GM23338 (cell line): Measurements from ENCODE around the gene SERINC5.

ENCODE experiments used
- CREB1 ChIP-seq: fragments of 250-450 bp; sonication (Bioruptor Pico); IDR thresholded peaks from 2 replicates; pipeline ENCODE4 v1.5.0; 2020; ENCODE audit warnings: low read depth, mild to moderate bottlenecking, moderate library complexity
- CTCF ChIP-seq, 2 experiments: fragments of 200-600 bp in 1 of 2; sonication (generic) in 1 of 2; conservative IDR thresholded peaks; 2 replicates each; pipeline versions ENCODE4 v1.5.1 to v1.6.1; 2016 to 2017; ENCODE audit warnings: antibody characterized with exemption in 2 of 2, low read depth in 2 of 2, mild to moderate bottlenecking in 2 of 2, moderate library complexity in 1 of 2
- ETS1 ChIP-seq: IDR thresholded peaks from 2 replicates; pipeline ENCODE4 v1.6.1; 2016; ENCODE audit warnings: antibody characterized with exemption
- EZH2 ChIP-seq: fragments of 200-600 bp; sonication (generic); IDR thresholded peaks from one replicate; pipeline ENCODE4 v1.8.0; 2017; ENCODE audit warnings: antibody characterized with exemption, mild to moderate bottlenecking, low read depth; ENCODE audit not compliant: unreplicated experiment
- EZH2phosphoT487 ChIP-seq: fragments of 200-600 bp; sonication (generic); IDR thresholded peaks from one replicate; pipeline ENCODE4 v1.8.1; 2018; ENCODE audit warnings: antibody characterized with exemption; ENCODE audit not compliant: unreplicated experiment
- JUNB ChIP-seq: IDR thresholded peaks from one replicate; pipeline ENCODE4 v1.6.1; 2016; ENCODE audit warnings: antibody characterized with exemption; ENCODE audit not compliant: unreplicated experiment
- POLR2AphosphoS5 ChIP-seq: IDR thresholded peaks from 2 replicates; pipeline ENCODE4 v1.6.1; 2016; ENCODE audit warnings: antibody characterized with exemption, low read depth
- REST ChIP-seq: IDR thresholded peaks from one replicate; pipeline ENCODE4 v1.6.1; 2018; ENCODE audit warnings: antibody characterized with exemption; ENCODE audit not compliant: unreplicated experiment
- ZNF114 ChIP-seq: fragments of 250-450 bp; sonication (Bioruptor Pico); IDR thresholded peaks from 2 replicates; pipeline ENCODE4 v1.5.0; 2020; ENCODE audit warnings: mild to moderate bottlenecking, moderate library complexity
- ZNF331 ChIP-seq: fragments of 250-450 bp; sonication (Bioruptor Pico); IDR thresholded peaks from 2 replicates; pipeline ENCODE4 v1.5.0; 2020; ENCODE audit warnings: low read depth, mild to moderate bottlenecking, moderate library complexity

GRCh38 chr5:80070338-80071056 is 185.4 kb downstream of the SERINC5 start:
- TF ChIP-seq POLR2AphosphoS5 (no peak), CTCF (conservative IDR thresholded peaks at IDR 0.05; ENCODE audit: low read depth in 2 of 2) (no peak), ZNF331 (no peak), EZH2phosphoT487 (no peak), REST (no peak), CREB1 (no peak), JUNB (no peak), EZH2 (no peak), ZNF114 (CRISPR knock-in tag) (no peak), ETS1 (no peak)
